WERI-Rb-1 (cell line): ENCODE data around the gene PRKG2.
"Not testable (repeated sequence)": the region's sequence is repeated elsewhere in the genome, so short reads cannot be mapped to it uniquely, and the experiment has no call there.

ENCODE experiments used
- DNase-seq: peaks from one replicate; pipeline ENCODE4 v3.0.0-alpha.2; 2020
- H3K27ac ChIP-seq: fragments of 250-450 bp; sonication (Bioruptor Pico); 2 replicates; pipeline ENCODE4 v1.5.1; 2020; ENCODE audit warnings: mild to moderate bottlenecking, moderate library complexity
- H3K27me3 ChIP-seq: fragments of 250-450 bp; sonication (Bioruptor Pico); 2 replicates; pipeline ENCODE4 v1.5.1; 2021; ENCODE audit warnings: mild to moderate bottlenecking, low read depth, moderate library complexity; ENCODE audit not compliant: insufficient read depth, severe bottlenecking
- H3K36me3 ChIP-seq: fragments of 250-450 bp; sonication (Bioruptor Pico); 2 replicates; pipeline ENCODE4 v1.5.1; 2020; ENCODE audit warnings: mild to moderate bottlenecking, moderate library complexity
- H3K4me3 ChIP-seq: 2 replicates; pipeline ENCODE4 v1.5.1; 2011; ENCODE audit warnings: low read depth, mild to moderate bottlenecking, control low read depth, low read length
- H3K9me3 ChIP-seq: fragments of 250-450 bp; sonication (Bioruptor Pico); 2 replicates; pipeline ENCODE4 v1.5.1; 2021; ENCODE audit warnings: mild to moderate bottlenecking, moderate library complexity; ENCODE audit not compliant: severe bottlenecking
- TF ChIP-seq, protein P1 (sequence below): IDR thresholded peaks from 2 replicates; pipeline ENCODE4 v1.5.1; 2011; ENCODE audit warnings: low read depth, mild to moderate bottlenecking, control low read depth, inconsistent platforms, low read length

PRKG2 gene

DNA sequence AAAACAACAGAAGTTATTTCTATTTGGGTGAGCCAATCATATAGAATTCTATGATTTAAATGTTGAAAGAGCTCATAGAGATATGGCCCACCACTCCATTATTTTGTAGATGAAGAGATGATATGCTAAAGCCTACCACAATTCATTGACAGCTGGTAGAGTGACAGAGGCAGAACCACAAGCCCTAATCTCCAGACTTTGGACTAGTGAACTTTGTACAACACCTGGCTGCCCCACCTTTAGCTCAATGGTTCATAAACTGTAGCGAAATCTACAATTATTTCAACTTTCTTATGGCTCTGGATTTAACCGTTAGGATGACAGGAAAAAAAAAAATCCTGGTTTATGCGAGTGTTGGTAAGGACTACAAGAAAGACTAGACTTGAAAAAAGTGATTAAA lies 50.9 kb downstream of the PRKG2 start:
- no peak overlapping the region for H3K27ac ChIP-seq
- no peaks in the 10 kb centered on the region for H3K36me3 ChIP-seq
- H3K27me3 ChIP-seq = no peaks in the 10 kb centered on the region
- H3K4me3 ChIP-seq = no peak overlapping the region
- no peak for DNase-seq
- TF ChIP-seq, protein P1, sequence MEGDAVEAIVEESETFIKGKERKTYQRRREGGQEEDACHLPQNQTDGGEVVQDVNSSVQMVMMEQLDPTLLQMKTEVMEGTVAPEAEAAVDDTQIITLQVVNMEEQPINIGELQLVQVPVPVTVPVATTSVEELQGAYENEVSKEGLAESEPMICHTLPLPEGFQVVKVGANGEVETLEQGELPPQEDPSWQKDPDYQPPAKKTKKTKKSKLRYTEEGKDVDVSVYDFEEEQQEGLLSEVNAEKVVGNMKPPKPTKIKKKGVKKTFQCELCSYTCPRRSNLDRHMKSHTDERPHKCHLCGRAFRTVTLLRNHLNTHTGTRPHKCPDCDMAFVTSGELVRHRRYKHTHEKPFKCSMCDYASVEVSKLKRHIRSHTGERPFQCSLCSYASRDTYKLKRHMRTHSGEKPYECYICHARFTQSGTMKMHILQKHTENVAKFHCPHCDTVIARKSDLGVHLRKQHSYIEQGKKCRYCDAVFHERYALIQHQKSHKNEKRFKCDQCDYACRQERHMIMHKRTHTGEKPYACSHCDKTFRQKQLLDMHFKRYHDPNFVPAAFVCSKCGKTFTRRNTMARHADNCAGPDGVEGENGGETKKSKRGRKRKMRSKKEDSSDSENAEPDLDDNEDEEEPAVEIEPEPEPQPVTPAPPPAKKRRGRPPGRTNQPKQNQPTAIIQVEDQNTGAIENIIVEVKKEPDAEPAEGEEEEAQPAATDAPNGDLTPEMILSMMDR = no peak
- H3K9me3 ChIP-seq = no peaks in the 10 kb centered on the region

GRCh38 chr4:81162752-81163458 lies 52.1 kb downstream of the PRKG2 start:
- Histone ChIP-seq H3K27ac (no peak overlapping the region), H3K36me3 (no peaks in the 10 kb centered on the region), H3K27me3 (no peaks in the 10 kb centered on the region), H3K4me3 (no peak overlapping the region), H3K9me3 (peaks cover 4% of the 10 kb centered on the region)
- TF ChIP-seq, protein P1 = no peak
- DNase-seq = no peak

DNA sequence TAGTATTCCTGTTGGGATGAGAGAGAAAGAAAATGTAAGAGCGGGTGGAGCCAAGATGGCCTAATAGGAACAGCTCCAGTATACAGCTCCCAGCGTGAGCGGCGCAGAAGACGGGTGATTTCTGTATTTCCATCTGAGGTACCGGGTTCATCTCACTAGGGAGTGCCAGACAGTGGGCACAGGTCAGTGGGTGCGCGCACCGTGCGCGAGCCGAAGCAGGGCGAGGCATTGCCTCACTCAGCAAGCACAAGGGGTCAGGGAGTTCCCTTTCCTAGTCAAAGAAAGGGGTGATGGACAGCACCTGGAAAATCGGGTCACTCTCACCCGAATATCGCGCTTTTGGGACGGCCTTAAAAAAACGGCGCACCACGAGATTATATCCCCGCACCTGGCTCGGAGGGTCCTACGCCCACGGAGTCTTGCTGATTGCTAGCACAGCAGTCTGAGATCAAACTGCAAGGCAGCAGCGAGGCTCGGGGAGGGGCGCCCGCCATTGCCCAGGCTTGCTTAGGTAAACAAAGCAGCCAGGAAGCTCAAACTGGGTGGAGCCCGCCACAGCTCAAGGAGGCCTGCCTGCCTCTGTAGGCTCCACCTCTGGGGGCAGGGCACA lies 61.2 kb downstream of the PRKG2 start:
- not testable (repeated sequence) for H3K36me3 ChIP-seq, H3K27ac ChIP-seq, H3K27me3 ChIP-seq, H3K9me3 ChIP-seq, H3K4me3 ChIP-seq, DNase-seq

GRCh38 chr4:81152839-81153713 lies 61.9 kb downstream of the PRKG2 start:
- H3K36me3 ChIP-seq = no peaks in the 10 kb centered on the region
- H3K27me3 ChIP-seq = no peaks in the 10 kb centered on the region
- DNase-seq = no peak
- TF ChIP-seq, protein P1 = no peak
- H3K9me3 ChIP-seq = no peaks in the 10 kb centered on the region
- no peak overlapping the region for H3K27ac ChIP-seq
- no peak overlapping the region for H3K4me3 ChIP-seq

- Histone ChIP-seq H3K27ac (no peak overlapping the region), H3K27me3 (no peaks in the 10 kb centered on the region), H3K36me3 (no peaks in the 10 kb centered on the region), H3K4me3 (no peak overlapping the region), H3K9me3 (no peaks in the 10 kb centered on the region)
- no peak for DNase-seq
- TF ChIP-seq, protein P1 = no peak
Observed at GRCh38 chr4:81149976-81150375, 65.0 kb downstream of the PRKG2 start.

DNA sequence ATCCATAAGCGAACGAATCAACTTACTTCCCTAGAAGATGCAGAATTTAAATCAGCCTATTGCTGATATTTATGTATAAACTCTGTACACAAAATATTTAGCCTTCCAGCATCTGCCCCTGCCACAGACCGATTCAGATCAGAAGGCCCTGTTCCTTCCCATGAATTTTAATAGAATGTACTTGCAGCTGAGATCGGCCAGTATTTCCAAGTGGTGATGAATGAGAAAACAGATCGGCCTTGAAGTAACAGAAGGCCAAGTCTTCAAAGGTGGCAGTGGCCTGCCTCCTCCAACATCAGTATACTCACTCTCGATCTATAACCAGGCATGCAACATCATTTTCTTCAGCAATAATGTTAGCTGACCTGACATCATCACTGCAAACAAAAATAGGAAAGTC lies 66.4 kb downstream of the PRKG2 start:
- Histone ChIP-seq H3K36me3 (no peaks in the 10 kb centered on the region), H3K27ac (no peak overlapping the region), H3K27me3 (no peaks in the 10 kb centered on the region), H3K9me3 (no peaks in the 10 kb centered on the region), H3K4me3 (no peak overlapping the region)
- no peak for DNase-seq
- TF ChIP-seq, protein P1 = no peak
